Stimulated activated CD4-positive, alpha-beta T cell treated with anti-CD3 and anti-CD28 coated beads, Interleukin-12 subunit alpha, Interleukin-12 subunit beta, amount 100 ng/mL, for 4 hours (primary cell): ENCODE measurements around the gene LRP2.

Experiments
- DNase-seq: peaks from one replicate; pipeline ENCODE4 v3.0.0-alpha.2; 2020

Gene LRP2

DNA sequence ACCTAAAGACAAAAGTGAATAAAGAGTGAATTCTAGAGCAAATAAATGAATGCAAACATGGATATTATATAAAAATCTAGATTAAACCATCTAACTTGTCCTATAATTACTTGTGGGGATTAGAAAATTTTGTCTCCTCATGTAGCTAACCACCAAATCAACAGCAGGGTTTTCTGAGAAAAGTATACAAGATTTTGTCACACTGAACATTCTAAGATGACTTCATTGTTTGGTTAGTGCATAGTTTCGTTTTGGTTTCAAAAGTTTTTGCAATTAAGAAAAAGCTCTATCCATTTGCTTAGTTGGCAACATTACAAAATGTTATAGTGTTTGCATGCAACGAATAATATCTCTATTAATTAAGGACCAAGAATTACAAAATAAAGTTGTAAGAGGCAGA is 125.0 kb downstream of the LRP2 start:
- no peak for DNase-seq

DNA sequence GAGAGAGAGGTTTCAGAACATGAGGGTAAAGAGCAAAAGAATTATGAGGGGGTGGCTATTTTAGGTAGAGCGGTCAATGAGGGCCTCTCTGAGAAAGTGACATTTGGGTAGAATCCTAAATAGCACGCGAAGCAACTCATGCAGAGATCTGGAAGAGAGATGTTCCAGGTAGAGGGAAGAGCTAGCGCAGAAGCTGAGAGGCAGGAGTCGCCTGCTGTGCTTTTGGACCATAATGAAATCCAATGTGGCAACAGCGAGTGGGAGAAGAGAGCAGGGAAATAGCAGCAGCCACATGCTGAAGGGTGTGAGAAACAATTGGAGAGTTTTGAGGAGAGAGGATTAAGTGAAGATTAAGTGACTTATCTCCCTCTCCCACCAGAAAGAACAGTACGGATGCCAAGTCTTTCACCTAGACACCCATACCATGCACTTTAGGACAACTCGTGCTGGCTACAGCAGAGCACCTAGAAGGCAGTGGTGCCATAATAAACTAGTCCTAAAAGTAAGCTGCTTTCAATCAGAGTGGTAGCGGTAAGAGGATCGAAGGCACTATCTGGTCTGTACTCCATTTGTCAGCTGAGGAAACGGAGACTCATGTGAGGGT is 129.7 kb downstream of the LRP2 start:
- no peak for DNase-seq

DNA sequence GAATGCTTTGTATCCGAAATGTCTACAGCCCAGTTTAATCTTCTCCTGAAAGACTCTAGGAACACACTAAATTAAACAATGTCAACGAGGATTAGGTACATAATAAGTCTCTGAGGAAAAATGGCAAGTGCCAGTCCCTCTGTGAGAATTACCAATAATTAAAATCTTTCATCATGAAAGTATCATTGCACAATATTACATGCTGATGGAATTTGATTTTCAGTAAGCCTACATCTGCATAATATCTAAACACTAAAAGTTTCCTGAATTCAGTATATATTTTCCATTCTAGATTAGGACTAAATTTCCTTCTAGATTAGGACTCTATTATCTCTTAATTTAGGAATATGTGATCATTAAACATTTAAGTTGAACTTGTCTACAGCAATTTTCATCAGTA is 132.1 kb downstream of the LRP2 start:
- no peak for DNase-seq

DNA sequence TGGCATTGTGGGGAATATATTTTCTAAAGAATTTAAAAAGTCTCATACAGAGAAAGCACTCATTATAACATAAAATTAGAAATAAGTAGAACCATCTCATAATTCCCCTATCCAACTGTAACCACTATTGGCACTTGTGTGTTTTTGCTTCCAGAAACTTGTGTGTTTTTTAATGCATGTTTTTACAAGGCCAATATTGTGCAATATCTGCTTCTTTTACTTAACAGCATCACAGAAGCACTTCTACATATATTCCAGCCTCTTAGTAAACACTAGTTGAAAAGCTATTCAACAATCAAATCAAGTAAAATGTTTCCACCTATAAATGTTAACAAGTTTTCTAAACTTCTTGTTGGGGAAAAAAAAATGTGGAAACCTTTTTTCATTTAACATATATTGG is 132.7 kb downstream of the LRP2 start:
- DNase-seq, result no peak

DNA sequence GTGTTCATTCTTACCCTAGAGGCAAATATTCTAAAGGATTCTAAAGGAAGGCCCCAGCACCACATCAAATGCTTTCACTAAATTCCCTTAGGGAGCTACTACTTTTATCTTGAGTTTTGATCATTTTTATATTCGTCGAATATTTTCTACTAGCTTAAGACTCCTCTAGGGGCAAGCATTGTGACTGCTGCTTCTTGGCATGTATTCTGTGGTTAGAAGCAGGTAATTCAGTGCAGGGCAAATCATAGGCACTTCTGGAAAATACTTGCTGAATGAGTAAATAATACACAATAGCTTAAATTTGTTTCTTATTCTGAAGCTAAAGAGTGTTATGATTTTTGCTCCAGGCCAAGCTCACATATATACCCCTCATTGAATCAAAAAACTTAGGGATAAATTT is 136.4 kb downstream of the LRP2 start:
- DNase-seq, result no peak

DNA sequence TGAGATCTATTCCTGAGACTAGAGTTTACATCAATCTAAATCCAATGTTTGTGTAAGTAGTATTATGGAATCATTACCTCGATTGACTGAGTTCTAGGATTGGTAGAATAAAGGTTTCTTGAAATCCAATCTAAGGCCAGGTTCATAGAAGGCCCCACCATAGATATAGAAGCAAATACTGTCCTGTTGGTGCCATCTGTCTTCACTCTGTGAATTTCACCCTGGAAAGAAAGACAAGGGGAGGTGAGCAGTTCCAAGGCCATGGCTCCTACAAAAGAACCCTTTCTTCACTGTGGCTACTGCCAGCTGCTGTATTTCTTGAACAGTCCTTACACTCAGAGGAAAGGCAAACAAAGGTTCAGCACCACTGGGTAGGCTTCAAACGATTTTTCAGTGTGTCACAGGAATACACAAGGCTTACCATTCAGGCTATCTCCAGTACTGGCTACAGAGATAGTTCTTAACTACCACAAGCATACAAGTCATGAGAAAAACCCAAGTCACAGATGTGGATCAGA is 137.0 kb downstream of the LRP2 start:
- DNase-seq, result no peak

DNA sequence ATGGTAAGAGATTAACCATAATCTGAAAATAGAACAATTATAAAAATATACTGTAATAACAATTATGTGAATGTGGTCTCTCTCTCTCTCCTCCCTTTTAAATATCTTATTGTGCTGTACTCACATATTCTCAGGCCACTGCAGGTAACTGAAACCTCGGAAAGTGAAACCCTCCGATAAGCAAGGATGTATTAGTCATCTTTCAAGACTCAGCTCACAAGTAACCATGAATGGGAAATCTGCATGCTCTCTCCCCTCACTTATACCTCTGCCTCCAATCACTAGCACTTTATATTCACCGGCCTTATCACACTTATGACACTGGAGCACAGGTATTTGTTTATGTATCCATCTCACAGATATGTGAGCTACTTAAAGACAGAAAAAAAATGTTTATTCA is 139.7 kb downstream of the LRP2 start:
- no peak for DNase-seq

DNA sequence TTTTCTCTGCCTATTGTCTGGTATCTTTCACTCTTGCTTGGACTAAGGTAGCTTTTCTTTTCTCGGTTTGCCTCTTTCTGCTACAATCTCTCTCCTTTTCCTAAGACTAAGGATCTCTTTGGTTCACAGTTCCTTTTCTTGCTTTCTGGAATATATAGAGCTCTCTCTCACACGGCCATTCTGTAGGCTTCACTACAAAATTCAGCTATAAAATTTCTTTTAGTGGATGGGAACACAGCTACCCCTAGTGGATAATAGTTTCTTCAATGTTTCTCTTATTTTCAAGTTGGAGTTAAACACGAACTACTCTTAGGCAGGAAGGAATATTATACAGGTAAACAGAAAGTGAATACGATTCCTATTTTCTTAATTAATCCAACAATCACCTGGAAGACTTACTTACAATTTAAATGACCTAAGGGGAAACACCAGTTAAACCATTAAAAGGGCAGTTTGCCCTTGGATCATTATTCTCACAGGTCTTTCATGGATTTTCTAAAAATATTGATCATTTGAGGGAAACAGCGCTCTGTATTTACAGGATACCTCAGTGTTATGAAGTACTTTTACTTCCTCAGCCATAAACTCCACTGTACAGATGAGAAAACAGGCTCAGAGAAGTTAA is 140.5 kb downstream of the LRP2 start:
- DNase-seq, result no peak

DNA sequence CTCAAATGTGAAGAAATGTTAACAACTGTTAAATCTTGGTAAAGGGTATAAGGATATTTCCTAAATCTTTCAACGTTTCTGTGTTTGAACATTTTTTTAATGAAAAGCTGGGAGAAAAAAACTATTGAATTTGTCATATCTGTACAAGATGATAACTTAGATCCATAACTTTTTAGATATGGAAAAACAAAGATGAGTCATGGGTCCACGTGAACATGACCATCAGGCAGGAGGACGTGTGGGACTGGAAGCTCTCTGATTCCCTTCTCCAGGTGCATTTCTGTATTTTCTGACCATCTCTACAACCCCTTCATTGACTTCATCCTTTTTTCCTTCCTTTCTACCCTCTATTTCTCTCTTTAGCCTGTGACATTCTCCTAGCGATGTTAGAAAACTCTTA is 151.4 kb downstream of the LRP2 start:
- no peak for DNase-seq

DNA sequence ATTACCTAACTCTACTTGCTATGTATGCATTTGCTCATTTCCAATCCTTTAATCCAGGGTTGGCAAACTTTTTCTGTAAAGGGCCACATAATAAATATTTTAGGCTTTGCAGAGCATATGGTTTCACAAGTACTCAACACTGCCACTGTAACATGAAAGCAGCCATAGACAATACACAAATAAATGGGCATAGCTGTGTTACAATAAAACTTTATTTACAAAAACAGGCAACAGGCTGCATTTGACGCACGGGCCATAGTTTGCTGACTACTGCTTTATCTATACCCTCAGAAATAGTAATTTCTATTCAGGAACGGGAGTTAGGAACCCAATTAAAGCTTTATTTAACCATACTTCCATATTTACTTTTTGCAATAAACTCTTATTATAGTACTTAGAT is 154.3 kb downstream of the LRP2 start:
- no peak for DNase-seq

DNA sequence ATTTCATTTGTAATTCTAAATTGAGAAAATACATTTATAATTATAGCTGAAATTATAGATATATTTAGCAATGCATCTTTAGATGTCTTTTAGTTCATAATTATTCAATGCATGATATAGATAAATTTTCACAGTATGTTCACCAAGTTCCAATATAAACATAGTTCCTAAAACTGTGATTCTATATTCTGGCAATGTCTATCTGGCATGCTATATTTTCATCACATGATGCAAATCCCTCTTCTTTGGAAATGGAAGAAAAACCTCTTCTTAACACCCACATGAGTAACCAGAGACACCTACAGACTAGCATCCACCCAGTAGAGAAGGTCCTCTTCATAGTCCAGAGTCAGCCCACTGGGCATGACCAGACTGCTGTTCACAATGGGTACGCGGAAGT is 157.2 kb downstream of the LRP2 start:
- no peak for DNase-seq

DNA sequence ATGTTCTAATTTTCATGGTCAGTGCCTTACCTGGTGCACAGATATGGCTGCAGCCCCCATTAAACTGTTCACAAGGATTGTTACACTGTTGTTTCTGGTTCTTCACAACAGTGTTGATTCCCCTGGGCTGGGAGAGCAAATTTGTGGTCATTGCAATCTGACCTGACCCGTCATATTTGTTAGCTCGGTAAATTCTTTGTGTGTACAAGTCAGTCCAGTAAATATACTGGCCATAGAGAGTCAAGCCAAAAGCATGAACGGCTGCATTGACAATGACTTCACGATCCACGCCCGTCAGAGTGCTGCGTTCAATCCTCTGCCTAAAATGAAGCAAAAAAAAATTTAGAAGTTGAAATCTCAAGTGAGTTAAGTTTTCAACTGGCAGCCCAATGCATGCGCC is 158.4 kb downstream of the LRP2 start:
- DNase-seq, result no peak

DNA sequence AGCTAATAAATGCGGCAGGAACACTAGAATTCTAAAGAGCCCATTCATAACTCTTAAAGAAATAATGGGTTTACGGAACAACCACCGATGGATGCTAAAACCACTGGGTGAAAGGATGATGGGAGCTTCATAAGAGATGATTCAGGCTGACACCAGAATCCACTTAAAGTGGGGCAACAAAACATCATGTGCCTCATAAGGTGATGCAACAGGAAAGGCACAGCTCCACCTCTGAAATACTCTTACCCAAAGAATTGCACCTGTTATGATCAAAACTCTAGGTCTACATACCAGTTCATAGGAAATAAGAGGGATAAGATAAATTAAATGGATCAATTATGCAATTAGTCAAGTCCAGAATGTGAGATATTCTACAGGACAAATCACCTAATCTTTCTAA is 161.6 kb downstream of the LRP2 start:
- DNase-seq, result no peak

DNA sequence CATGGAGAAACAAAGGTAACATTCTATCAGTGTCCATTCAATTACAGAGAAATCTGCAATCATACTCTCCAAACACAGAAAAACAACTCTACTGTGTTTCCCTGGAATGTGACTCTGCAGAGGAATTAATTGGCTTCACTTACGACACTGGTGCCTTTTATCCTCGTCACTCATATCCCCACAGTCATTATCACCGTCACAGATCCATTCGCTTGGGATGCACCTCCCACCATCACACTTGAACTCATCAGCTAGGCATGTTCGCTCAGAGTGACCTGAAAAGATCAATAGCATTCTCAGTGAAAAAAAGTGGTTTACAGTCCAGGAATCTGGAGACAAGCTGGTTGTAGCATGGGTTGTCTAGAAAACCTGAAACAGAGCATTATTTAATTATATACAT is 168.7 kb downstream of the LRP2 start:
- DNase-seq, result no peak

DNA sequence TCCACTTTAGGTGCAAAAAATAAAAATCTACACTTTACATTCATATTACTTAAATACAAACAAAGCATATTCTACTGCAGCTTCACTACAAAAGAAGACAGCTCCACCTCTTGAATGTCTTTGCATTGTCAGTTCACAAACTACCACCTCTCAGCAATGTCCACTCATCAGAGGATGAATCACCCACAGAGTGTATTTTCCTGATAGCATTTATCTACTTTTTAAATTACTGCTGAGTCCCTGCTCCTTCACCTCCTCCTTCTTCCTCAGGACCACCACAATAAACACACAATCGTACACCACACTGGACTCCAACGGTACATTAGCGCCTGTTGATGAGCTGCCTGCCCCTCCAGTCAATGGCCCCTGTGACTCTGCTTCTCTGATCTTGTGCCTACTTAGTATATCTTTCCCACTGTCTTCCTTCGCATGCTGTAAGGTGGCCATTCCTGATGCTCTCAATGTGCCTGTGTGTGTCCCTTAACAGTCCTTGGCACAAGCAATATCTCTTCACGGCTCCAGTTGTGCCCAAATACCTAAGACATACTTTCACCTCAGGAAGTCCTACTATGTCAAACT is 172.0 kb downstream of the LRP2 start:
- DNase-seq, result no peak

DNA sequence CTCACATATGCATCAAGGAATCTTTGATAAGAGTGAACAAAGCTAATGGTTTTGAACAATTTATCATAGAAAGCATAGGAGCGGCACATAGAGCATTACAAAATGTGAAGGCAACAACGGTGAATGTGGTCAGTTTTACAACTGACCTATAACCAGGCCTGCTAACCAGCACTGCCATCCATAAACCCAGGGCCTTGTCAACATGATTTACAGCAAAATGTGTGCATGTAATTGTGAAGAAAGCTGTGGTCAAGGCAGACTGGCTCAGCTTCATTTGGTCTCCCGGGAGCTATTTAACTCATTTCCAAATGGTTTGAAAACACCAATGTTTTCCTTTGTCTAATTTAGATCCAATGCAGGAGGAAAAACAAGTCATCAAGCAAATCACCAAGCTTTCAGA is 173.2 kb downstream of the LRP2 start:
- DNase-seq, result no peak

DNA sequence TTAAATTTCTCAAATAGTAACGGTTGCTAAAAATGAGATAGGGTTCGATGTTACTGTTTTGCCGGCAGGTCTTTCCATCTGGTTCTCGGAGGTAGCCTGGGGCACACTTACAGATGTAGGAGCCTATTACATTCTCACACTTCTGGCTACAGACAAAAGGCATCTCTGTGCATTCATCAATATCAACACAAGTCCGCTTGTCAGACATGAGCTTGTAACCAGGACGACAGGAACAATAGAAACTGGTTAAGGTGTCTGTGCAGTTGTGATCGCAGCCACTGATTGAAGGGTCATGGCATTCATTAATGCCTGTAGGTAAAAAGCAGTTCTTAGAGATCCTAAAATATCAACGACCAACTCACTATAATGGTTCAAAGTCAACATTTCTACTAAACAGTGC is 176.6 kb downstream of the LRP2 start:
- DNase-seq, result no peak

DNA sequence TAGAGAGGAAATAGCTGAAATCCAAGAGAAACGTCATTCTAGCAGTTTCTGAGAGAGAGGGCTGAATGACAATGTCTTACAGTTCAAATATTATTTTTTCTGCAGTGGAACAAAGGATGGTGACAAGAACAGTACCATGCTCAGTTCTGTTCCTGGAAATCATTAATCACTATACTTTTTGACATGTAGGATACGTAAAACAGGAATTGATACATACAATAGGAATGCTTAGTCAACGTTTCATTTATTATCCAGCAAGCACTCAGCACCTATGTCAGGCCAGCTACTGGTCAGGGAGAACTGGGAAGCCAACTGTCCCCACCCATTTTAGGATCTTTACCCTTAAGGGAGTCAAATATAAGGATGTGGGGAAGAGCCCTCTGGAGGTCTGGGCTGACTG is 178.3 kb downstream of the LRP2 start:
- DNase-seq, result no peak

DNA sequence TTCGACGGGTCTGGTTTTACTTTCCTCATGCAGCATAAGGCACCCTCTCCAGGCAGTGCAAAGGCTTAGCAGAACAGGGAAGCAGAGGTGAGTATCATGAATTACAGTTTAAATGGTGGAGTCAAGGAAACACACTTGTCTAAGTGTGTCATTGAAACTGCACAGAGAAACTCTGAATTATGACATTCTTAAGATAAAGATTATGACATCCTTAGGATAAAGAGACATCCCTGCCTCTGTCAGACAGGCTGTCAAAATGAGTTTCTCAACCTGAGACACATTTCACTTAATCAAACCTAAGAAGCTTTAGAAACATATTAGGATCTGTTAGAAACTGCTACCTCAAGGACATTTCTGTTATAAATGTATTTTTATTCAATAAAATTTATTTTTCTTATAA is 179.8 kb downstream of the LRP2 start:
- DNase-seq, result no peak

DNA sequence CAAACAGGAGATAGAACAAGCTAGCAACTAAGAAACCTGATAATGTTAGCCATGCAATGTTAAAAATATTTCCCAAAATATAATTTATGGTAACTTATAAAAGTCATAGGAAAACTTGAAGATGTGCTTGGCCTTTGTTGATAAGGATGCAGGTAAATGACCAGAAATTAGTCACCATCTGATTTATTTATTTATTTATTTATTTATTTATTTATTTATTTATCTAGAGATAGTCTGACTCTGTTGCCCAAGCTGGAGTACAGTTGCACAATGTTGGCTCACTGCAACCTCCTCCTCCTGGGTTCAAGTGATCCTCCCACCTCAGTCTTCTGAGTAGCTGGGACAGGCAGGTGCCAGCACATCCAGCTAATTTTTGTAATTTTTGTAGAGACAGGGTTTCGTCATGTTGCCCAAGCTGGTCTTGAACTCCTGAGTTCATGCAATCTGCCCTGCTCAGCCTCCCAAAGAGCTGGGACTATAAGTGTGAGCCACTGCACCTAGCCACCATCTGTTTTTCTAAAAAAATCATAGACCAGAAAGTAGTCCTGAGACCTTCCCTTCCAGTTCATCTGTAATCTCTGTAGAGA is 183.4 kb downstream of the LRP2 start:
- no peak for DNase-seq

DNA sequence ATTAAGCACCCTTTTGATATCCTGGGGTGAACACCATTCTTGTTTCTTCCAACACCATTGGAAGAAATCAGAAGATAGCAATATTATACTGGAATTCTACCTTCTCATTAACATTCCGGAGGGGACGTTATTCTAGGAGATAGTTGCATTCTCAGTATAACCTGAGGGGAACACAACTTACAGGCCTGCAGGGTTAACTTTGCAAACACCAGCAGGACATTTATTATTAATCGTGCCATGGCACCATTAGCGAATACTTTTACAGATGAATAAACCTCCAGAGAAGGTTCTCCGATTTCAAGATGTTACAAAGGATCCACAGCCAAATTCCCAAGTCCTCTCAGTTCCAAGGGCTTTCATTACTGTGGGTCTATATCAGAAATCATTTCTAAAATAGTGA is 184.0 kb downstream of the LRP2 start:
- DNase-seq, result no peak

DNA sequence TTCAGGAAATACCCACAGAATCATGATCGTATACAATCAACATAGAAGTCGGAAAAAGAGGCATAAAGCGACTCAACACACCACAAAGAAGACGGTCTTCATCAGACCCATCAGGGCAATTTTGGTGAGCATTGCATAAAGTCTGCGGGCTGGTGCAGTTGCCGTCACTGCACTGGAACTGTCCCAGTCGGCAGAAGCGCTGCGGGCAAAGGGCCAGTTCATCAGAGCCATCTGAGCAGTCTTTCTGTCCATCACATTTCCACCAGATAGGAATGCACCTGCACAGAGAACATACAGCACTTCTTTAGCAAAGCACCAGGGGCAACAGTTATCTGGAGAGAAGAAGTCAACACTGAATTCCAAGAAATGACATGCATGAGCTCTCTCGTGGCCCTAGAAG is 187.2 kb downstream of the LRP2 start:
- DNase-seq, result no peak

DNA sequence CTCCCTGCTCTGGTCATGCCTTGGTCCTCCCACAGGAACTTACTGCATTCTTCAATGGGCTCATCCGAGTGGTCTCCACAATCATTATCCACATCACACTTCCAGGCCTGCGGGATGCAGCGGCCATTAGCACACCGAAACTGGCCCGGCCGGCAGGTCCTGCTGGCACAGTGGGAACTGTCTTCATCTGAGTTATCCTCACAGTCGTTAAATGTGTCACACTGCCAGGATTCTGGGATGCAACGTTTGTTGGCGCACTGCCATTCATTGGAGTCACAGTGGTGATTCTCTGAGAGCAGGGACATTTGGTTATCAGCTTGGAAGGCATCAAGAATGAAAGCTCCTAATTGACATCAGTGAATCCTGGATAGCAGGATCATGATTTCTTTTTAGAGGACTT is 188.5 kb downstream of the LRP2 start:
- no peak for DNase-seq

DNA sequence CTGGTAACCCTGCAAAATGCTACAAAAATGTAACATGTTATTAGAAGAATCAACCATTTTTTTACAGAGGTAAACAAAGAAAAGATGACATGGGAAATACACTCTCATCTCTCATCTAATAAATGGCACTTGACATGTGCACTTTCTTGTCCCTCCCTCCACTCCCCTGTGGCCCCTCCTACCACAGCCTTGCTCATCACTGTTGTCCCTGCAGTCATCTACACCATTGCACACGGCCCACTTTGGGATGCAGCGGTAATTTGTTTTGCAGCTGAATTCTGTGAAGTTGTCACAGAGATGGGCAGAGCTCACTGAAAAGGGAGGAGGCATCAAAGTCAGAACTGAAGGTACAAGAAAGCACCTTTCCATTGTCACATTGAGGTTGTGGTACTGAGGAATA is 189.4 kb downstream of the LRP2 start:
- no peak for DNase-seq
